Ishikawa (cell line): ENCODE measurements around the gene CHRNA1.

Experiments used
- CEBPB ChIP-seq: IDR thresholded peaks from 2 replicates; pipeline ENCODE4 v1.6.1; 2012
- CREB1 ChIP-seq: IDR thresholded peaks from 2 replicates; pipeline ENCODE4 v1.6.1; 2012; ENCODE audit warnings: low read depth
- EGR1 ChIP-seq: IDR thresholded peaks from 2 replicates; pipeline ENCODE4 v1.6.1; 2012
- EP300 ChIP-seq: IDR thresholded peaks from 2 replicates; pipeline ENCODE4 v1.6.1; 2012; ENCODE audit warnings: borderline replicate concordance
- FOXM1 ChIP-seq: IDR thresholded peaks from 2 replicates; pipeline ENCODE4 v1.6.1; 2012; ENCODE audit warnings: low read depth, borderline replicate concordance
- NFIC ChIP-seq: IDR thresholded peaks from 2 replicates; pipeline ENCODE4 v1.6.1; 2012
- RAD21 ChIP-seq: IDR thresholded peaks from 2 replicates; pipeline ENCODE4 v1.6.1; 2012; ENCODE audit warnings: low read depth
- YY1 ChIP-seq: IDR thresholded peaks from 2 replicates; pipeline ENCODE4 v1.6.1; 2012; ENCODE audit warnings: low read depth
- TF ChIP-seq, protein P1 (sequence below): IDR thresholded peaks from 2 replicates; pipeline ENCODE4 v1.6.1; 2012; ENCODE audit warnings: low read depth, mild to moderate bottlenecking

DNA sequence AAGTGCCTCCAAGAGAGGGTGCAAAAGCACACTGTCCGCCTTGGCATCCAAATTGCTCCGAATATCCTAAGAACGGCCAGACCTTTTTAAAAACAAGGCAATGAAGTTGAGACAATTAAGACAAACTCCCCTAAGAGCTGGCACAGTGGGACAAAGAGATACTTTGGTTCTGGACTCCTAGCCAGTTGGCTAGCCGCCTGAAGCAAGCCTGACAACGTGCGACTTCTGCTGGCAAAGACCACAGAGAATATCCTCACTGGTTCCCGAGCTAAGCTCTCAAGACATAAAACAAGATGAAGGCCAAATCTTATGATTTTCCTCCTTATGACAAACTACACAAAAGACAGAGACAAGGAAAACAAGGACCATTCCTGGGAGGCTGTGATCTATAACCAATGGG, 32.7 kb downstream of the CHRNA1 start:
- no peak for TF ChIP-seq YY1
- TF ChIP-seq NFIC: no peak
- no peak for TF ChIP-seq EGR1
- TF ChIP-seq EP300: no peak
- TF ChIP-seq, protein P1, sequence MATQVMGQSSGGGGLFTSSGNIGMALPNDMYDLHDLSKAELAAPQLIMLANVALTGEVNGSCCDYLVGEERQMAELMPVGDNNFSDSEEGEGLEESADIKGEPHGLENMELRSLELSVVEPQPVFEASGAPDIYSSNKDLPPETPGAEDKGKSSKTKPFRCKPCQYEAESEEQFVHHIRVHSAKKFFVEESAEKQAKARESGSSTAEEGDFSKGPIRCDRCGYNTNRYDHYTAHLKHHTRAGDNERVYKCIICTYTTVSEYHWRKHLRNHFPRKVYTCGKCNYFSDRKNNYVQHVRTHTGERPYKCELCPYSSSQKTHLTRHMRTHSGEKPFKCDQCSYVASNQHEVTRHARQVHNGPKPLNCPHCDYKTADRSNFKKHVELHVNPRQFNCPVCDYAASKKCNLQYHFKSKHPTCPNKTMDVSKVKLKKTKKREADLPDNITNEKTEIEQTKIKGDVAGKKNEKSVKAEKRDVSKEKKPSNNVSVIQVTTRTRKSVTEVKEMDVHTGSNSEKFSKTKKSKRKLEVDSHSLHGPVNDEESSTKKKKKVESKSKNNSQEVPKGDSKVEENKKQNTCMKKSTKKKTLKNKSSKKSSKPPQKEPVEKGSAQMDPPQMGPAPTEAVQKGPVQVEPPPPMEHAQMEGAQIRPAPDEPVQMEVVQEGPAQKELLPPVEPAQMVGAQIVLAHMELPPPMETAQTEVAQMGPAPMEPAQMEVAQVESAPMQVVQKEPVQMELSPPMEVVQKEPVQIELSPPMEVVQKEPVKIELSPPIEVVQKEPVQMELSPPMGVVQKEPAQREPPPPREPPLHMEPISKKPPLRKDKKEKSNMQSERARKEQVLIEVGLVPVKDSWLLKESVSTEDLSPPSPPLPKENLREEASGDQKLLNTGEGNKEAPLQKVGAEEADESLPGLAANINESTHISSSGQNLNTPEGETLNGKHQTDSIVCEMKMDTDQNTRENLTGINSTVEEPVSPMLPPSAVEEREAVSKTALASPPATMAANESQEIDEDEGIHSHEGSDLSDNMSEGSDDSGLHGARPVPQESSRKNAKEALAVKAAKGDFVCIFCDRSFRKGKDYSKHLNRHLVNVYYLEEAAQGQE: no peak
- no peak for TF ChIP-seq RAD21
- TF ChIP-seq FOXM1: no peak
- no peak for TF ChIP-seq CREB1
- TF ChIP-seq CEBPB: no peak
